ENCODE data around the gene MCU.
A peak's percentile ranks its signal among the peaks of the same experiment; 100 is the strongest.

The MCU gene

GRCh38 chr10:72810976-72811375 lies 119.0 kb downstream of the MCU start:
- DNase-seq: no peak

GRCh38 chr10:72812415-72812752 lies 120.4 kb downstream of the MCU start:
- no peak for DNase-seq

DNA sequence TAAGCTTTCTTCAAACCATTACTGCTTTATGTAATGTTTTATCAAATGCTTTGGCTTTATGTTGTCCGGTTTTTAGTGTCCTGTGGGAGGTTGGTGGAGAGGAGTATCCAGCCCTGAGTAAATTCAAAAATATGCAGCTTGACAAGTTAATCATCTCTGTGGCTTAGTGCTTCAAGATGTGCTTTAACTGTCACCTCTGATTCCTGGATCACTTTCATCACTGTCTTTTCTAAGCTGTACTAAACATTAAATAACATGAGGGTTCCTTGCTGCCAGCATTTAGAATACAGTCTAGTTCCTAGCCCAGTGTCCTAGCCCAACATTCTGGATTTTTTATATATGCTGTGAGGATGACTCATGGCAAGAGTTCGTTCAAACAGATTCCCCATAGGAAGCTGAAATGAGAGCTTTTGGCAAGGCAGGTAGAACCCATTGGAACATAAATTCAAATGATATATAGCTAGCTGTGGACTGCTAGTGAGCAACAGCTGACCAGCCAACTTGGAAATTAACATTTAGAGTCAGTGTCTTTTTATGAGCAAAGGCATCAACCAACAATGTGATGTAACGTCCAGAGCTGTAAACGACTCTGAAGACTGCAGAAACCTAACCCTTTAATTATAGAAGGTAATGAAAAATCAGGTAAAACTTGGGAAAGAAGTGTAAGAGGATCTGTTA lies 120.9 kb downstream of the MCU start:
- DNase-seq: no peak

- no peak for DNase-seq
Observed at GRCh38 chr10:72814099-72814790, 122.3 kb downstream of the MCU start.

DNA sequence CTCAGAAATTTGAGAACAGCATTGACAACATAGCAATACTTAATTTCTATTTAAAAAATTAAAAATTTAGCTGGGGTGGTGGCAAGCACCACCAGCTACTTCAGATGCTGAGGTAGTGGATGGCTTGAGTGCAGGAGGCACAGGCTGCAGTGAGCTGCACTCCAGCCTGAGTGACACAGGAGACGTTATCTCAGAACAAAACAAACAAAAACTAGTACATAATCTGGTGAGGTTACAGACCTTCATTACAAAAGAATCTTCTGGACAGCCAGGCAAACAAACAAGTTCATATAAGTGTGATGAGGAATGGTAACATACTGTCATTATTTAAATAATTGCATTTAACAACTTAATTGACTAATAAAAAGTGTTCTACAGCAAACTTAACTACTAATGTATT lies 124.6 kb downstream of the MCU start:
- no peak for DNase-seq

GRCh38 chr10:72818076-72818475 lies 126.1 kb downstream of the MCU start:
- DNase-seq: no peak

- DNase-seq: no peak
Observed at GRCh38 chr10:72819053-72819452, 127.1 kb downstream of the MCU start.

GRCh38 chr10:72821606-72822005 lies 129.7 kb downstream of the MCU start:
- DNase-seq: no peak

GRCh38 chr10:72822342-72822986 lies 130.5 kb downstream of the MCU start:
- DNase-seq: no peak

- no peak for DNase-seq
Observed at GRCh38 chr10:72825163-72825562, 133.2 kb downstream of the MCU start.

GRCh38 chr10:72826346-72826745 lies 134.4 kb downstream of the MCU start:
- DNase-seq: no peak

- no peak for DNase-seq
Observed at GRCh38 chr10:72828294-72828693, 136.4 kb downstream of the MCU start.

GRCh38 chr10:72830625-72831024 lies 138.7 kb downstream of the MCU start:
- DNase-seq: no peak

- DNase-seq: no peak
Observed at GRCh38 chr10:72831696-72832409, 139.9 kb downstream of the MCU start.

DNA sequence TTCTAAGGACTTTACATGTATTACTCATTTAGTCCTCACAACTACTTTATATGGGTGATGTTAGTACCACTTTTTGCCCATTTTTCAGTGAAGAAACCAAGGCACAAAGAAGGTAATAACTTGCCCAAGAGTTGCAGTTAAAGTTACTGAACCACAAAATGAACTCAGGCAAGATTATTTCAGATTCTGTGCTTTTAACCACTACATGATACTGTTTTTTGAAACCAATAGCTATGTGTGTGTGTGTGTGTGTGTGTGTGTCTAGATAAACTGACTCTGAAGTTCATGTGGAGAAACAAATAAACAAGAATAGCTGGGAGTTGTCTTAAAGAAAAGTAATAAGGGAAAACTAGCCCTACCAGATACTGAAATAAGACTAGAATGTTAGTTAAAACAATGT lies 140.8 kb downstream of the MCU start:
- DNase-seq: no peak

DNA sequence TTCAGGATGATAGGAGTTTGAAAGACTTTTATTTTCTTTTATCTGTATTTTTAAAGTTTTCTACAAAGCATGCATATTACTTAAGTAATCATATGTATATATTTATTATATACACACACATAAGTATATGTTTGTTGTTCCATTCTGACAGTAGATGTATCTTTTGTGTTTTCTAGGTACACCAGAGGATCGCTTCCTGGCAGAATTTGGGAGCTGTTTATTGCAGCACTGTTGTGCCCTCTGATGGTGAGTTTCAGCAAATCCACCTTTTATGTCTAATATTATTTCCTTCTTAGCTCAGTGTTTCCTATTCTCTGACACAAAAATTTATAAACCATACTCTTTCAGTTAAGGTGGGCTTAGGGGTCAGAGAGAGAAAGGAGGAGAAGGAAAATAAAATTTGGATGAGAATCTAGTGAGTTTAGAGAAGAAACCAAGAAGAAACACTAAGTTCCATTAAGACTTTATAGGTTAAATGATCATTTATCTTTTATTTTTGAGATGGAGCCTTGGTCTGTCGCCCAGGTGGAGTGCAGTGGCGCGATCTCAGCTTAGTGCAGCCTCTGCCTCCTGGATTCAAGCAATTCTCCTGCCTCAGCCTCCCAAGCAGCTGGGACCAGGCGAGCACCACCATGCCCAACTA lies 142.4 kb downstream of the MCU start:
- peak; percentile 0 for DNase-seq

- no peak for DNase-seq
Observed at GRCh38 chr10:72840319-72840718, 148.4 kb downstream of the MCU start.

DNA sequence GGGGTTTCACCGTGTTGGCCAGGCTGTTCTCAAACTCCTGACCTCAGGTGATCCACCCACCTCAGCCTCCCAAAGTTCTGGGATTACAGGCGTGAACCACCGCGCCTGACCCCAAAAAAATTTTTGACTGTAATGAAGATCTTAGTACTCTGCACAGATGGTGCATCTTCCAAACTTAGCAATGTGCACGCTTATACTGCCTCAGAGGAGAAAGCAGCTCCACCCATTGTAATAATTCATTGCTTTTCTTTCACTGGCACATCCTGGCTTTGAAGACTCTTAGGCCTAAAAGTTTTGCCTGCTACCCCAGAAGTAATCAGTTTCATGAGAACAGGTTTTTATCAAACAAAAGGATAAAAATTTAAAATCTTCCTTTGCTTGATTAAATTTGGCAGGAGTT lies 149.5 kb downstream of the MCU start:
- DNase-seq: no peak

GRCh38 chr10:72842164-72842563 lies 150.2 kb downstream of the MCU start:
- DNase-seq: no peak

GRCh38 chr10:72846238-72846637 lies 154.3 kb downstream of the MCU start:
- no peak for DNase-seq

GRCh38 chr10:72847681-72848080 lies 155.7 kb downstream of the MCU start:
- DNase-seq: no peak

DNA sequence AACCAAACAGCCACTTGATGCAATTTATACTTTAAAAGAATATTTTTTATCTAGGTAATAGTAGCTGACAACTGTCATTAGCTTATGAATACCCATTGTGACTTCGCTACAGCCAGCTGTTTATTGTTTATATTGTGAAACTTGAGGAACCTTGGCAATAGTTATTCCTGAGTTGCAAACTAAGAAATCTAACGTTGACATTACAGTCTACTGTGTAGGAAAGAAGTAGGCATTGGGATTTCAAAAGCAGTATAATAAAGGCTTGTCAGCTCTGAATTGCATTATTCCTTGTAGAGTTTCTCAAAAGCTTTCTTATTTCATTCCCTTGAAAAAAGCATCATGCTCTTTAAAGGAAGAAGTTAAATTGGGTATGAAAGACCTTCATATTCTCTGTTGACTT lies 158.9 kb downstream of the MCU start:
- DNase-seq: no peak

DNA sequence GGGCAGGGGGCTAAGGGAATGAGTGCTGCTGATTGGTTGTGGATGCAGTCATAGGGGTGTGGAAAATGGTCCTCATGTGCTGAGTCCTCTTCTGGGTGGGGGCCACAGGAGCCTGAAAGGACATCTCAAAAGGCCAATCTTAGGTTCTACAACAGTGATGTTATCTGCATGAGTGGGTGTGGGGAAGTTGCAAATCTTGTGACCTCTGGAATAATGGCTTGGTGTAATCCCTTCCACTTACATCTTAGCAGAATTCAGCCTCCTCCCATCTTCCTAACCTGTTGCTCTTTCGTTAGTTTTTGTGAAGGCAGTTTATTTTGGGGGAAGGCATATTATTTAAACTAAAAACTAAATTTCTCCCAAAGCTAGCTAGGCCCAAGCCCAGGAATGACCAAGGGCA lies 159.6 kb downstream of the MCU start:
- DNase-seq: no peak

Data from NCI-H2107 (cell line).